Measurements from ENCODE around the gene SNRK.

Gene SNRK

GRCh38 chr3:43362183-43362582, 75.8 kb downstream of the SNRK start:
- no peak overlapping the region for H3K27ac ChIP-seq (ENCODE audit: low read length, poor library complexity, severe bottlenecking)
- no peaks in the 10 kb centered on the region for H3K27me3 ChIP-seq (ENCODE audit: control insufficient read depth in 1 of 2, insufficient read depth in 1 of 2, low read length in 2 of 2)
- H2BK5ac ChIP-seq (ENCODE audit: low read depth, low read length, poor library complexity, severe bottlenecking): no peak overlapping the region
- WGBS: 93% methylated on average over 4 of the region's 4 CpGs
- no peak overlapping the region for H2BK15ac ChIP-seq (ENCODE audit: low read depth, poor library complexity, severe bottlenecking)
- no peak overlapping the region for H3K18ac ChIP-seq (ENCODE audit: low read depth in 1 of 2, low read length in 2 of 2)
- H2AK5ac ChIP-seq (ENCODE audit: low read length, severe bottlenecking): no peak overlapping the region
- no peak overlapping the region for H3K23ac ChIP-seq (ENCODE audit: low read length in 2 of 2)
- no peak overlapping the region for H3K14ac ChIP-seq (ENCODE audit: low read length in 2 of 2)
- H3K4me2 ChIP-seq (ENCODE audit: low read length, poor library complexity, severe bottlenecking): no peak overlapping the region
- H3K9me3 ChIP-seq (ENCODE audit: control insufficient read depth, low read length): no peaks in the 10 kb centered on the region
- H3K36me3 ChIP-seq (ENCODE audit: control insufficient read depth in 1 of 2, insufficient read depth in 2 of 2, low read depth in 1 of 2, low read length in 2 of 2): peaks cover 17 to 36% of the 10 kb centered on the region in 2 experiments
- DNase-seq: no peak
- no peak overlapping the region for H2AFZ ChIP-seq (ENCODE audit: low read depth, low read length)
- no peaks in the 10 kb centered on the region for H3K79me1 ChIP-seq (replicated peaks; ENCODE audit: low read length, poor library complexity, severe bottlenecking)
- H2BK120ac ChIP-seq (ENCODE audit: low read depth, low read length): no peak overlapping the region
- H4K91ac ChIP-seq (ENCODE audit: low read length): no peak overlapping the region
- H3K4me1 ChIP-seq (ENCODE audit: control insufficient read depth, insufficient read depth, low read depth, low read length): peaks cover 2% of the 10 kb centered on the region
- no peak overlapping the region for H4K8ac ChIP-seq (ENCODE audit: low read length)
- H3K4me3 ChIP-seq (ENCODE audit: insufficient read depth in 1 of 2, low read depth in 1 of 2, low read length in 2 of 2): no peak overlapping the region
- H3K4ac ChIP-seq (ENCODE audit: low read depth in 1 of 2, low read length in 2 of 2): no peak overlapping the region
- no peak overlapping the region for H3K9ac ChIP-seq (ENCODE audit: low read length)
- no peak overlapping the region for H2BK12ac ChIP-seq (ENCODE audit: low read length in 2 of 2)

GRCh38 chr3:43362961-43363360, 76.6 kb downstream of the SNRK start:
- Histone ChIP-seq H3K9ac (ENCODE audit: low read length) (no peak overlapping the region), H2BK120ac (ENCODE audit: low read depth, low read length) (no peak overlapping the region), H3K4ac (ENCODE audit: low read depth in 1 of 2, low read length in 2 of 2) (no peak overlapping the region), H3K4me1 (ENCODE audit: control insufficient read depth, insufficient read depth, low read depth, low read length) (peaks cover 2% of the 10 kb centered on the region), H3K27me3 (ENCODE audit: control insufficient read depth in 1 of 2, insufficient read depth in 1 of 2, low read length in 2 of 2) (no peaks in the 10 kb centered on the region), H3K9me3 (ENCODE audit: control insufficient read depth, low read length) (no peaks in the 10 kb centered on the region), H2BK5ac (ENCODE audit: low read depth, low read length, poor library complexity, severe bottlenecking) (no peak overlapping the region), H2AFZ (ENCODE audit: low read depth, low read length) (no peak overlapping the region), H3K23ac (ENCODE audit: low read length in 2 of 2) (no peak overlapping the region), H3K4me2 (ENCODE audit: low read length, poor library complexity, severe bottlenecking) (no peak overlapping the region), H3K4me3 (ENCODE audit: insufficient read depth in 1 of 2, low read depth in 1 of 2, low read length in 2 of 2) (no peak overlapping the region), H2AK5ac (ENCODE audit: low read length, severe bottlenecking) (no peak overlapping the region), H3K18ac (ENCODE audit: low read depth in 1 of 2, low read length in 2 of 2) (no peak overlapping the region), H2BK15ac (ENCODE audit: low read depth, poor library complexity, severe bottlenecking) (no peak overlapping the region), H3K14ac (ENCODE audit: low read length in 2 of 2) (no peak overlapping the region), H4K91ac (ENCODE audit: low read length) (no peak overlapping the region), H3K79me1 (replicated peaks; ENCODE audit: low read length, poor library complexity, severe bottlenecking) (no peaks in the 10 kb centered on the region), H2BK12ac (ENCODE audit: low read length in 2 of 2) (no peak overlapping the region), H3K36me3 (ENCODE audit: control insufficient read depth in 1 of 2, insufficient read depth in 2 of 2, low read depth in 1 of 2, low read length in 2 of 2) (peaks cover 17 to 36% of the 10 kb centered on the region in 2 experiments), H4K8ac (ENCODE audit: low read length) (no peak overlapping the region), H3K27ac (ENCODE audit: low read length, poor library complexity, severe bottlenecking) (no peak overlapping the region)
- 93% methylated on average over 6 of the region's 6 CpGs for WGBS
- DNase-seq: no peak

GRCh38 chr3:43363621-43364266, 77.4 kb downstream of the SNRK start:
- Histone ChIP-seq H2AK5ac (ENCODE audit: low read length, severe bottlenecking) (no peak overlapping the region), H3K9ac (ENCODE audit: low read length) (no peak overlapping the region), H2BK5ac (ENCODE audit: low read depth, low read length, poor library complexity, severe bottlenecking) (no peak overlapping the region), H4K8ac (ENCODE audit: low read length) (no peak overlapping the region), H2AFZ (ENCODE audit: low read depth, low read length) (no peak overlapping the region), H3K18ac (ENCODE audit: low read depth in 1 of 2, low read length in 2 of 2) (no peak overlapping the region), H3K27me3 (ENCODE audit: control insufficient read depth in 1 of 2, insufficient read depth in 1 of 2, low read length in 2 of 2) (no peaks in the 10 kb centered on the region), H3K23ac (ENCODE audit: low read length in 2 of 2) (no peak overlapping the region), H2BK15ac (ENCODE audit: low read depth, poor library complexity, severe bottlenecking) (no peak overlapping the region), H3K4me1 (ENCODE audit: control insufficient read depth, insufficient read depth, low read depth, low read length) (peaks cover 2% of the 10 kb centered on the region), H3K9me3 (ENCODE audit: control insufficient read depth, low read length) (no peaks in the 10 kb centered on the region), H3K4me2 (ENCODE audit: low read length, poor library complexity, severe bottlenecking) (no peak overlapping the region), H2BK12ac (ENCODE audit: low read length in 2 of 2) (no peak overlapping the region), H2BK120ac (ENCODE audit: low read depth, low read length) (no peak overlapping the region), H3K14ac (ENCODE audit: low read length in 2 of 2) (no peak overlapping the region), H3K27ac (ENCODE audit: low read length, poor library complexity, severe bottlenecking) (no peak overlapping the region), H3K4me3 (ENCODE audit: insufficient read depth in 1 of 2, low read depth in 1 of 2, low read length in 2 of 2) (no peak overlapping the region), H3K4ac (ENCODE audit: low read depth in 1 of 2, low read length in 2 of 2) (no peak overlapping the region), H3K36me3 (ENCODE audit: control insufficient read depth in 1 of 2, insufficient read depth in 2 of 2, low read depth in 1 of 2, low read length in 2 of 2) (peaks cover 17 to 36% of the 10 kb centered on the region in 2 experiments), H3K79me1 (replicated peaks; ENCODE audit: low read length, poor library complexity, severe bottlenecking) (no peaks in the 10 kb centered on the region), H4K91ac (ENCODE audit: low read length) (no peak overlapping the region)
- WGBS: 81% methylated on average over 26 of the region's 26 CpGs
- DNase-seq: peak; percentile 68

- no peak overlapping the region for H2BK12ac ChIP-seq (ENCODE audit: low read length in 2 of 2)
- no peak for DNase-seq
- H2BK120ac ChIP-seq (ENCODE audit: low read depth, low read length): no peak overlapping the region
- no peaks in the 10 kb centered on the region for H3K27me3 ChIP-seq (ENCODE audit: control insufficient read depth in 1 of 2, insufficient read depth in 1 of 2, low read length in 2 of 2)
- no peak overlapping the region for H3K4me3 ChIP-seq (ENCODE audit: insufficient read depth in 1 of 2, low read depth in 1 of 2, low read length in 2 of 2)
- no peak overlapping the region for H2AK5ac ChIP-seq (ENCODE audit: low read length, severe bottlenecking)
- no peak overlapping the region for H2AFZ ChIP-seq (ENCODE audit: low read depth, low read length)
- no peak overlapping the region for H3K4ac ChIP-seq (ENCODE audit: low read depth in 1 of 2, low read length in 2 of 2)
- H4K91ac ChIP-seq (ENCODE audit: low read length): peak overlapping the region; percentile 45
- H3K79me1 ChIP-seq (replicated peaks; ENCODE audit: low read length, poor library complexity, severe bottlenecking): no peaks in the 10 kb centered on the region
- H3K27ac ChIP-seq (ENCODE audit: low read length, poor library complexity, severe bottlenecking): no peak overlapping the region
- no peak overlapping the region for H2BK5ac ChIP-seq (ENCODE audit: low read depth, low read length, poor library complexity, severe bottlenecking)
- H2BK15ac ChIP-seq (ENCODE audit: low read depth, poor library complexity, severe bottlenecking): peak overlapping the region; percentile 20
- 97% methylated on average over 14 of the region's 14 CpGs for WGBS
- peaks cover 17 to 39% of the 10 kb centered on the region in 2 experiments for H3K36me3 ChIP-seq (ENCODE audit: control insufficient read depth in 1 of 2, insufficient read depth in 2 of 2, low read depth in 1 of 2, low read length in 2 of 2)
- peaks cover 2% of the 10 kb centered on the region for H3K4me1 ChIP-seq (ENCODE audit: control insufficient read depth, insufficient read depth, low read depth, low read length)
- no peak overlapping the region for H3K18ac ChIP-seq (ENCODE audit: low read depth in 1 of 2, low read length in 2 of 2)
- no peaks in the 10 kb centered on the region for H3K9me3 ChIP-seq (ENCODE audit: control insufficient read depth, low read length)
- H4K8ac ChIP-seq (ENCODE audit: low read length): no peak overlapping the region
- H3K23ac ChIP-seq (ENCODE audit: low read length in 2 of 2): no peak overlapping the region
- no peak overlapping the region for H3K9ac ChIP-seq (ENCODE audit: low read length)
- no peak overlapping the region for H3K14ac ChIP-seq (ENCODE audit: low read length in 2 of 2)
- no peak overlapping the region for H3K4me2 ChIP-seq (ENCODE audit: low read length, poor library complexity, severe bottlenecking)
Observed at GRCh38 chr3:43364494-43364893, 78.2 kb downstream of the SNRK start.

Data from mesenchymal stem cell (in vitro differentiated cells and primary cell).